ENCODE measurements around the gene MARK2.
A peak's percentile ranks its signal among the peaks of the same experiment; 100 is the strongest.

Gene MARK2

GRCh38 chr11:63909591-63910506 is 70.9 kb downstream of the MARK2 start:
- no peak for DNase-seq (ENCODE audit: low spot score)

- no peak for DNase-seq (ENCODE audit: low spot score)
These were observed 71.8 kb downstream of the MARK2 start for GRCh38 chr11:63910675-63911074.

- DNase-seq (ENCODE audit: low spot score): no peak
These were observed 72.5 kb downstream of the MARK2 start for GRCh38 chr11:63911440-63911839.

- DNase-seq (ENCODE audit: low spot score): no peak
These were observed 73.0 kb downstream of the MARK2 start for GRCh38 chr11:63911876-63912275.

- no peak for DNase-seq (ENCODE audit: low spot score)
These were observed 73.8 kb downstream of the MARK2 start for GRCh38 chr11:63912678-63913077.

- no peak for DNase-seq (ENCODE audit: low spot score)
These were observed 75.2 kb downstream of the MARK2 start for GRCh38 chr11:63913866-63914830.

GRCh38 chr11:63914896-63915691 is 76.2 kb downstream of the MARK2 start:
- DNase-seq (ENCODE audit: low spot score): no peak

GRCh38 chr11:63915961-63916836 is 77.3 kb downstream of the MARK2 start:
- no peak for DNase-seq (ENCODE audit: low spot score)

- peak; percentile 81 for DNase-seq (ENCODE audit: low spot score)
These were observed 78.2 kb downstream of the MARK2 start, which contains the start of gene RCOR2 for GRCh38 chr11:63916837-63917691. Gene RCOR2, minus strand, starts transcription at chr11:63917164. Its CDS starts 708 bp downstream, at chr11:63916456.

- peak; percentile 68 for DNase-seq (ENCODE audit: low spot score)
These were observed 79.0 kb downstream of the MARK2 start for GRCh38 chr11:63917692-63918506.

GRCh38 chr11:63918507-63919191 is 79.7 kb downstream of the MARK2 start:
- DNase-seq (ENCODE audit: low spot score): no peak

GRCh38 chr11:63919267-63920125 is 80.6 kb downstream of the MARK2 start:
- DNase-seq (ENCODE audit: low spot score): no peak

GRCh38 chr11:63920126-63920938 is 81.4 kb downstream of the MARK2 start:
- DNase-seq (ENCODE audit: low spot score): no peak

- no peak for DNase-seq (ENCODE audit: low spot score)
These were observed 82.1 kb downstream of the MARK2 start for GRCh38 chr11:63920939-63921417.

- no peak for DNase-seq (ENCODE audit: low spot score)
These were observed 83.8 kb downstream of the MARK2 start for GRCh38 chr11:63922673-63923192.

GRCh38 chr11:63923319-63923718 is 84.4 kb downstream of the MARK2 start:
- DNase-seq (ENCODE audit: low spot score): no peak
